GM19035 (cell line): Measurements from ENCODE around the gene GNRHR.
"Not testable (repeated sequence)": the region's sequence is repeated elsewhere in the genome, so short reads cannot be mapped to it uniquely, and the experiment has no call there.

ENCODE experiments used
- ATAC-seq: cut with Tn5 transposase; IDR thresholded peaks from one replicate; pipeline ENCODE4 v1.9.1; 2021; ENCODE audit not compliant: unreplicated experiment

The GNRHR gene

GRCh38 chr4:67730511-67730910, 23.7 kb downstream of the GNRHR start:
- ATAC-seq = not testable (repeated sequence)

GRCh38 chr4:67727124-67727850, 26.9 kb downstream of the GNRHR start:
- ATAC-seq = no peak

- no peak for ATAC-seq
Measured at GRCh38 chr4:67725981-67726380, 28.2 kb downstream of the GNRHR start.

- no peak for ATAC-seq
Measured at GRCh38 chr4:67725132-67725531, 29.1 kb downstream of the GNRHR start.

GRCh38 chr4:67723949-67724348, 30.2 kb downstream of the GNRHR start:
- ATAC-seq = no peak

GRCh38 chr4:67723341-67723740, 30.8 kb downstream of the GNRHR start:
- ATAC-seq = no peak

GRCh38 chr4:67721770-67722597, 32.2 kb downstream of the GNRHR start:
- ATAC-seq = no peak

- ATAC-seq = no peak
Measured at GRCh38 chr4:67721315-67721769, 32.8 kb downstream of the GNRHR start.

- no peak for ATAC-seq
Measured at GRCh38 chr4:67719953-67720617, 34.1 kb downstream of the GNRHR start.

- no peak for ATAC-seq
Measured at GRCh38 chr4:67718848-67719247, 35.3 kb downstream of the GNRHR start.

GRCh38 chr4:67717586-67717985, 36.6 kb downstream of the GNRHR start:
- no peak for ATAC-seq

GRCh38 chr4:67714955-67715354, 39.2 kb downstream of the GNRHR start:
- ATAC-seq = no peak

- peak; percentile 53 for ATAC-seq
Measured at GRCh38 chr4:67714248-67714583, 40.0 kb downstream of the GNRHR start.

GRCh38 chr4:67713529-67714247, 40.5 kb downstream of the GNRHR start:
- ATAC-seq = no peak

GRCh38 chr4:67712650-67713528, 41.3 kb downstream of the GNRHR start:
- no peak for ATAC-seq

- ATAC-seq = no peak
Measured at GRCh38 chr4:67712000-67712625, 42.1 kb downstream of the GNRHR start.

- ATAC-seq = not testable (repeated sequence)
Measured at GRCh38 chr4:67706682-67707081, 47.5 kb downstream of the GNRHR start.

GRCh38 chr4:67704843-67705242, 49.3 kb downstream of the GNRHR start:
- ATAC-seq = no peak

- ATAC-seq = no peak
Measured at GRCh38 chr4:67702166-67702565, 52.0 kb downstream of the GNRHR start.

- ATAC-seq = no peak
Measured at GRCh38 chr4:67701517-67701850, 52.7 kb downstream of the GNRHR start.
